ENCODE measurements around the gene NCOA4.
"Not testable (repeated sequence)": the region's sequence is repeated elsewhere in the genome, so short reads cannot be mapped to it uniquely, and the experiment has no call there.

NCOA4 gene

GRCh38 chr10:46030091-46030937 is at the start of gene NCOA4:
TSS of gene NCOA4 (minus strand) at chr10:46030623. CDS start at chr10:46016680, 13,943 bp downstream.
- peak; percentile 86 to 94 (median 89) for DNase-seq (ENCODE audit: low read depth in 3 of 3)

GRCh38 chr10:46079831-46080585 is 49.6 kb upstream of the NCOA4 start:
- no peak for DNase-seq (ENCODE audit: low read depth in 3 of 3)

GRCh38 chr10:46077731-46078413 is 47.4 kb upstream of the NCOA4 start:
- no peak for DNase-seq (ENCODE audit: low read depth in 3 of 3)

GRCh38 chr10:46077141-46077554 is 46.7 kb upstream of the NCOA4 start:
- DNase-seq (ENCODE audit: low read depth in 3 of 3): no peak

GRCh38 chr10:46075869-46076268 is 45.4 kb upstream of the NCOA4 start:
- DNase-seq (ENCODE audit: low read depth in 3 of 3): no peak

GRCh38 chr10:46074196-46074946 is 43.9 kb upstream of the NCOA4 start:
- DNase-seq (ENCODE audit: low read depth in 3 of 3): no peak

- no peak for DNase-seq (ENCODE audit: low read depth in 3 of 3)
These were observed 43.1 kb upstream of the NCOA4 start for GRCh38 chr10:46073564-46073963.

GRCh38 chr10:46070749-46071148 is 40.3 kb upstream of the NCOA4 start:
- no peak for DNase-seq (ENCODE audit: low read depth in 3 of 3)

GRCh38 chr10:46069771-46070463 is 39.5 kb upstream of the NCOA4 start:
- no peak for DNase-seq (ENCODE audit: low read depth in 3 of 3)

- DNase-seq (ENCODE audit: low read depth in 3 of 3): no peak
These were observed 38.5 kb upstream of the NCOA4 start for GRCh38 chr10:46068905-46069304.

GRCh38 chr10:46068117-46068516 is 37.7 kb upstream of the NCOA4 start:
- no peak for DNase-seq (ENCODE audit: low read depth in 3 of 3)

GRCh38 chr10:46064269-46064817 is 33.9 kb upstream of the NCOA4 start:
- DNase-seq (ENCODE audit: low read depth in 3 of 3): no peak

GRCh38 chr10:46062723-46063428 is 32.5 kb upstream of the NCOA4 start:
- DNase-seq (ENCODE audit: low read depth in 3 of 3): no peak

GRCh38 chr10:46060706-46061105 is 30.3 kb upstream of the NCOA4 start:
- no peak for DNase-seq (ENCODE audit: low read depth in 3 of 3)

- not testable (repeated sequence) for DNase-seq (ENCODE audit: low read depth in 3 of 3)
These were observed 27.5 kb upstream of the NCOA4 start for GRCh38 chr10:46057927-46058326.

GRCh38 chr10:46057038-46057437 is 26.6 kb upstream of the NCOA4 start:
- DNase-seq (ENCODE audit: low read depth in 3 of 3): no peak

GRCh38 chr10:46055771-46056170 is 25.3 kb upstream of the NCOA4 start:
- no peak for DNase-seq (ENCODE audit: low read depth in 3 of 3)

GRCh38 chr10:46053534-46054434 is 23.4 kb upstream of the NCOA4 start:
- no peak for DNase-seq (ENCODE audit: low read depth in 3 of 3)

- DNase-seq (ENCODE audit: low read depth in 3 of 3): no peak
These were observed 22.5 kb upstream of the NCOA4 start for GRCh38 chr10:46052791-46053375.

Data from stimulated activated CD4-positive, alpha-beta T cell treated with anti-CD3 and anti-CD28 coated beads, TNF-alpha, amount 100 ng/mL, for 4 hours (primary cell).